Right ventricle myocardium superior (tissue), 1 donor: ENCODE results near the gene CEACAM7. TPM values are rescaled to one million over a fixed set of nuclear protein-coding genes. Genes with fewer than 3 reads are reported as not detected.
A peak's percentile ranks its signal among the peaks of the same experiment; 100 is the strongest.
"Not testable (repeated sequence)": the region's sequence is repeated elsewhere in the genome, so short reads cannot be mapped to it uniquely, and the experiment has no call there.

Experiments used
- ATAC-seq: fragments of 200-7000 bp; cut with Tn5 transposase; one replicate; pipeline ENCODE4 v1.9.1; 2020; ENCODE audit warnings: mild to moderate bottlenecking; ENCODE audit not compliant: poor library complexity
- DNase-seq: peaks from one replicate; pipeline ENCODE4 v3.0.0-alpha.2; 2020
- intact Hi-C: fragments of 100-400 bp; cut with DNase I; formaldehyde crosslinking; loops from one replicate; pipeline ENCODE4 v1.11.2; 2022
- total RNA-seq: library from RNA; stranded (reverse); fragmentation: NEBNext Ultra II Directional; extraction: Animal tissue kit (Norgen Biotek cat#: 25700); gene quantifications from one replicate; pipeline ENCODE4 v1.2.1, GENCODE V29; 2021
- donor health status: DM: no; HTN: yes; CAD: no; lungs with severe emphysema.

Gene CEACAM7
- total RNA-seq, 1 donor from 2014 or later: not detected

DNA sequence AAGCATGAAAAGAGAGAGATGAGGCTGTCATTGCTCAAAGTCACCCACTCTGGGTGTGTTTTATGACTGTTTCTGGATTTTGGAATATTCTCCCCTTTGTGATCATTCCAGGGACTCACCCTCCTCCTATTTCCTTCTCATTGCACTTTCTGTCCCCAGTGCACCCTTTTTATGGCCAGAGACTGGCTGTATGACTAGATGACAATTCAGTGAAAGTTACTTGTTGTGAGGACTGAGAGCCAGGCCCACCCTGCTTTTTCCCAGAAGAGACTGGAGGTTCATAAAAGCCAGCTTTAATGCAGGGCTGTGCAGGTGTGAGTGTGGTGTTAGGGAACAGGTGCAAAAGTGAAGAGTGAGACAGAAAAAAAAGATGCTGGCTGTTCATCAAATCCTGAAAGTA is 17.3 kb downstream of the CEACAM7 start:
- DNase-seq: no peak
- intact Hi-C loops: no loop called here
- no peak for ATAC-seq

DNA sequence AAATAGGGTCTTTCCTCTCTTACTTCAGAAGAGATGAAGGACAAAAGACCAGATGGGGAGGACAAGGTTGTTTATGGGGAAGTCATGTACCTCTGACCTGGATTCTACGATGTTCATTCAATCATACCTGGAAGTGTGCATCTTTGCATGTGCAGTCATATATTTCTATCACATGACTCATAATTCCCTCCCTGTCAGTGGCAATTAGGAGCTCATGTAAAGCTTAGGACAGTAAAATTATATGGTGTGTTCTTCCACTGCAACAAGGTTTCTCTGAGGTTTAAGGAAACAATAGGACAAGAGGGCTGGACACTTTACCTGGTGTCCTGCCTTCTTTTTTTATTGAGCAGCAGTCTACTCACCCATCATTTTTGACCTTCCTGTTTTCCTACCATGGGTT is 19.8 kb downstream of the CEACAM7 start:
- intact Hi-C loops: no loop called here
- no peak for DNase-seq
- ATAC-seq: no peak

DNA sequence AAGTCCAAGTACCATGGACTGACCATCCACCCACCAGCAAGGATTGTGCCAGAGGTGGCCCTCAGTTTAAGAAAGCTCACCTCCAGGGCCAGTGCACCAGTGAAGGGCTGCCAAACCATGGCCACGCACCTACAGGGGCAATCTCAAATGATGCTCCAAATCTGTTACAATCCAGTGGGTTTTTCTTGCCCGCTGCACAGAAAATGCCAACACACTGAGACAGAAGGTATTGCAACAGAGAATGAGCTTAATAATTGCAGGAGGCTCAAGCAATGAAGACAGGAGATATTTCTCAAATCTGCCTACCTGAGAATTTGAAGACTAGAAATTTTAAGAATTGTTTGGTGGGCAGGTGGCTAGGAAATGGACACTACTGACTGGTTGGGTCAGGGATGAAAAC is 22.0 kb downstream of the CEACAM7 start:
- intact Hi-C loops: no loop called here
- DNase-seq (no peak), ATAC-seq (no peak)

DNA sequence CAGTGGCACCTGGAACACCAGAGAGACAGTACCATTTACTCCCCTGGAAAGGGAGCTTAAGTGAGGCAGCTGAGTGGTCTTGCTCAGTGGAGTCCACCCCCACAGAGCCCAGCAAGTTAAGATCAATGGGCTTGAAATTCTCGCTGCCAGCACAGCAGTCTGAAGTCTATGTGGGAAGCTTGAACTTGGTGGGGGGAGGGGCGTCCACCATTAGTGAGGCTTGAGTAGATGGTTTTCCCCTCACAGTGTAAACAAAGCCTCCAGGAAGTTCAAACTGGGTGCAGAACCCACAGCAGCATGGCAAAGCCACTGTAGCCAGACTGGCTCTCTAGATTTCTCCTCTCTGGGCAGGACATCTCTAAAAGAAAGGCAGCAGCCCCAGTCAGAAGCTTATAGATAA is 30.9 kb downstream of the CEACAM7 start:
- DNase-seq: no peak
- intact Hi-C loops: no loop called here
- no peak for ATAC-seq

DNA sequence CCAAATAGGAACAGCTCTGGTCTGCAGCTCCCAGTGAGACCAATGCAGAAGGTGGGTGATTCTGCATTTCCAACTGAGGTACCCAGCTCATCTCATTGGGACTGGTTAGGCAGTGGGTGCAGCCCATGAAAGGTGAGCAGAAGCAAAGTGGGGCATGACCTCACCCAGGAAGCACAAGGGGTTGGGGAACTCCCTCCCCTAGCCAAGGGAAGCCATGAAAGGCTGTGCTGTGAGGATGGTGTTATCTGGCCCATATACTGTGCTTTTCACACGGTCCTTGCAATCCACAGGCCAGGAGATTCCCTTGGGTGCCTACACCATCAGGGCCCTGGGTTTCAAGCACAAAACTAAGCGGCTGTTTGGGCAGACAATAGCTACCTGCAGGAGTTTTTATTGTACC is 31.3 kb downstream of the CEACAM7 start:
- intact Hi-C loops, ATAC-seq, DNase-seq: not testable (repeated sequence)

DNA sequence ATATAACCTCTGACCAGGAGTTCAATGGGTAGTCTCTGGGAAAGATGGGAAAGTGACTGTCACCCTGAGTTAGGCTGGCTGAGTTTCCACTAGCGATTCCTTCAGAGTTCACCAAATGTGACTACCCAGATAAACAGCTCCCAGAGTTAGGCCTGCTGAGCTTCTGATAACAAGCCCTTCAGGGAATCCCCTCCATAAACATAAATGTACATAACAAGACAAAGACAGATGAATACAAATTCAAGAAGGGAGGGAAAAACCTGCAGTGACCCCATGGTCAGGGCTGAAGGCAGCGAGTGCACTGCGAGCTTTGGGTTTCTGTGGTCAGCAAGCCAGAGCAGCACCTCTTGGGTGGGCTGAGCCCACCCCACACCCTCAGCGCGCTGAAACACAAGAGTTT is 35.8 kb downstream of the CEACAM7 start:
- no peak for DNase-seq
- intact Hi-C loops: no loop called here
- ATAC-seq: no peak

DNA sequence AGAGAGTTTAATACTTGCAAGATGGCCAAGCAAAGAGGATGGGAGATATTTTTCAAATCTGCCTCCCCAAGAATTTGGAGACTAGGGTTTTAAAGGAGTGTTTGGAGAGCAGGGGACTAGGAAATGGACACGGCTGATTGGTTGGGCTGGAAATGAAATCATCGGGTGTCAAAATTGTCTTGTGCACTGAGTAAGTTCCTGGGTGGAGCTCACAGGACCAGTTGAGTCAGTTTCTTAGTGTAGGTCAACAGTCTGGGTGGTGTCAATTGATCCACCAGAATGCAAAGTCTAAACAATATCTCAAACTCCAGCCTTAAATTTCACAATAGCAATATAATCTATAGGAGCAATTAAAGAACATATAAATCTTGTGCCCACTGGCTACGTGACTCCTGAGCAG is 38.2 kb downstream of the CEACAM7 start:
- ATAC-seq (no peak), DNase-seq (no peak)
- intact Hi-C loops: loop anchor here (10.0 kb wide), 1 partner anchor 95 kb away; no protein-coding TSS in a partner anchor

DNA sequence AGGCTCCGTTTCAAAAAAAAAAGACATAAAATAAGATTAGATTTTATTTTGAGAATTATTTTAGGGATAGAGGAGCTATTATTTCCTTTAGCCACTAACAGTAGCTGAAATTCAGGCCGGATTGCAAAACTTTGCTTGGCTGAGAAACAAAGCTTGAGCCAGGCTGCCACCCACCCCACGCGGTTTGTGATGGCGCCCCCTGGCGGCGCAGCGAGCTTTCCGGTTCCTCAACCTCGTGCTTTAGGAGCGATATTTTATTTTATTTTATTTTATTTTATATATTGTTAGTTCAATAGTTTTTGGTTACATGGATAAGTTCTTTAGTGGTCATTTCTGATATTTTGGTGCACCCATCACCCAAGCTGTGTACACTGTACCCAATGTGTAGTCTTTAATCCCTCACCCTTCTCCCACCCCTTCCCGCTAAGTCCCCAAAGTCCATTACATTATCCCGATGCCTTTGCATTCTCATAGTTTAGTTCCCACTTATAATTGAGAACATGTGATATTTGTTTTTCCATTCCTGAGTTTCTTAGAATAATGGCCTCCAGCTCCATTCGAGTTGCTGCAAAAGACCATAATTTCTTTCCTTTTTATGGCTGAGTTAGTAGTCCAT is 41.4 kb downstream of the CEACAM7 start:
- intact Hi-C loops: loop anchor here (10.0 kb wide), 1 partner anchor 98 kb away; no protein-coding TSS in a partner anchor
- no peak for ATAC-seq

DNA sequence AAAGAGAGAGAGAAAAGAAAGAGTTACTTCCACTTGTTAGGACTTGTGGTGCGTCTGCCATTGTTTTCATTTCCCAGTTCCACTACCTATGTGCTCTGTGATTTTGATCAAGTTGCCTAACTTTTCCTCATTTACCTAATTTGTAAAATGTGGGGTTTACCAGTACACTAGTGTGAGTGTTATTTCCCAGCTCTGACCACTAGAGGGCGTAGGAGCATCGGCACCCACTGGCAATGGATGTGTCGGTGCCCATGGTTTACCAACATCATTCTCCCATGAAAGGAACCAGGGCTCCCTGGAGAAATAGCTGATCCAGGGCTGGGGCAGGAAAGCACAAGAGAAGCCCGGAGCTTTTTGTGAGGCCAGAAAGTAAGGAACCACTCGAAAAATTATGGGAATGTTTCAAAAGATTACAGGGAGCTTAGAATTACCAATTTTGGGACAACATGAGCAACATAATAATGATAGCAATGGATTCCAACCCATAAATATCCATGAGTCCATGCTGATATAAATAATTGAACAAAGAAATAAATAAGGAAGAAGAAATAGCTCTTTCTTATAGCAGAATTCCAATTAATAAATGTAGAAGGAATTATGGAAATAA is 46.1 kb downstream of the CEACAM7 start:
- DNase-seq (no peak), ATAC-seq (peak; percentile 68)
- intact Hi-C loops: loop anchor here (10.0 kb wide), 1 partner anchor 103 kb away; no protein-coding TSS in a partner anchor

More for the DNA sequence above, 41.4 kb downstream of the CEACAM7 start:
- no peak for DNase-seq

DNA sequence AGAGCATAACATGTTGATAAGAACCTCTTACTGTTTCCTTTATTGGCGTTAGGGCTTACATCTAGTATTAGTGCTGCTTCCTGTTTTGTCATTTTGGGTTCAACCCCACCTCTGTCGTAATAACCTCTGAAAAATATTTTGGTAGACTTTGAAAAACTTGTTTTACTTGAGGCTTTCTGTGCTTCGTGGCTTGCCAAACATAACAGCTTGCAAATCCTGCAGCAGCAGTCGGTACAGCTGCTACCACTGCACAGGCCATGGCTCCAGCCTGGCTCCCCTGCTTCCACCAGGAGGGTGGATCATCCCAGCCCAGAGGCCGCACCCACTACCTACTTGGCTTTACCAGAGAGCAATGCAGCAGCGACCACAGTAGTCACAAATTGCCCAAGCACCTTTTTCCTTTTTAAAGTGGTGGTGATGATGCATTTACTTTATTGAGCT is 49.4 kb downstream of the CEACAM7 start:
- DNase-seq (no peak), ATAC-seq (no peak)
- intact Hi-C loops: no loop called here

DNA sequence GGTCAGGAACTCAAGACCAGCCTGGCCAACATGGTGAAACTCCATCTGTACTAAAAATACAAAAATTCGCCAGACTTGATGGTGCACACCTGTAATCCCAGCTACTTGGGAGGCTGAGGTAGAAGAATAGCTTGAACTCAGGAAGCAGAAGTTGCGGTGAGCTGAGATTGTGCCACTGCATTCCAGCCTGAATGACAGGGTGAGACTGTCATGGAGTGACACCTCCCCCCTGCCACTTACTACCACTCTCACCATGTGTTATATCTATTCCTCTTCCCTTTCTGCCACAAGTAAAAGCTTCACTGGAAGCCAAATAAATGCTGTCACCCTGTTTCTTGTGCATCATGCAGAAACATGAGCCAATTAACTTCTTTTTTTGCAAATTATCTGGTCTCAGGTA is 50.6 kb downstream of the CEACAM7 start:
- ATAC-seq (no peak), DNase-seq (no peak)

DNA sequence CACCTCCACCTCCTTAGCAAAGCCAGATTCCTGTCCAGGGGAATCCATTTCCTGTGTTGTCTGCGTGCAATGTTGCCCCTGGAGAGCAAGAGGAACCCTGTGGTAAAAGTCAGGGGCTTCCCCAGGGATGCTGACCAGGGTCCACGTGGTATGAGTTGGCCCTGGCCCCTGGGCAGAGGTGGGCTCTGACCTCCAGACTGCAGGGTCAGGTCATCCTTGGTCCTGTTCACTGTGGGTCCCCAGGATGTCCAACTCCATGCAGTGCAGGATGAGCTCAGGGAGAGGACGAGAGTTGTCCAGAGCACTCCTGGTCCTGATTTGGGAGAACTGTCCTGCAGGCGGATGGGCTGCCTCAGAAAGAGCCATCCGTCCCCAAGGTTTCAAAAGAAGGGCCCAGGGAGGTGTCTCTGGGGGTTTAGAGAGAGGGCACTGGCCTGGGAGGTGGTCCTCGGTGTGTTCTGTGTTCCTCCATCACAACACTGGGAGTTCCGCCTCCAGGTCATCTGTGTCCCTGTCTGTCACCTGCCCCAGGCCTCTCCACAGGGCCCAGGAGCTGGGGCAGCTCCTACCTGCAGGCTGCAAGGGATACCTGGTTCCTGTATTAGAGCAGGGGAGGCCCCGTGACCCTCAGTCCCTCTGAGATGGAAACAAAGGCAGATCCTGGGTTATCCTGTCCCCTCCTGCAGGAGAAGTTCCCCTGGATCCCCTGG is 59.9 kb downstream of the CEACAM7 start:
- ATAC-seq: no peak
- intact Hi-C loops: no loop called here
- DNase-seq: no peak

More for the DNA sequence above, 50.6 kb downstream of the CEACAM7 start:
- intact Hi-C loops: no loop called here

DNA sequence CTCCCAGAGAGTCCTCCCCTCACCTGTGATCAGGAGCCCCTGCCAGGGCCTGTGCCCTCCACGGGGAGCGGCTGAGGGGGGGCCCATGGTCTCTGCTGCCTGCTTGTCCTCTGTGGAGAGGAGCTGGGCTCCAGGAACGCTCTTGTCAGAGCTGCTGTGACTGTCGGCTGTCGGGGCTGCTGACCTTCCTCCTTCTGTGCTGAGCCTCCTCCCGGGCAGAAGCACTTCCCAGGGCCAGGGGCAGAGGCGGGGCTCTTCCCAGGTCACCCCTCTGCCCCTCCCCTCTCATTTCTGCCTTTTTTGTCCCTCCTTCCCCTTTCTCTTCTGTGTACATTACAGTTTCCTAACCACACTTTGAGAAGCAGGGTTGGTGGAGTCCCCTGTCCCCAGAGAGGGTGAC is 61.2 kb downstream of the CEACAM7 start, which contains the start of gene CEACAM4:
Gene CEACAM4 (minus strand): TSS at position 198 of the 400 bp plus-strand sequence. CDS start 111 bp downstream, at position 87.
- intact Hi-C loops: no loop called here
- ATAC-seq (peak; percentile 73), DNase-seq (peak; percentile 66)

DNA sequence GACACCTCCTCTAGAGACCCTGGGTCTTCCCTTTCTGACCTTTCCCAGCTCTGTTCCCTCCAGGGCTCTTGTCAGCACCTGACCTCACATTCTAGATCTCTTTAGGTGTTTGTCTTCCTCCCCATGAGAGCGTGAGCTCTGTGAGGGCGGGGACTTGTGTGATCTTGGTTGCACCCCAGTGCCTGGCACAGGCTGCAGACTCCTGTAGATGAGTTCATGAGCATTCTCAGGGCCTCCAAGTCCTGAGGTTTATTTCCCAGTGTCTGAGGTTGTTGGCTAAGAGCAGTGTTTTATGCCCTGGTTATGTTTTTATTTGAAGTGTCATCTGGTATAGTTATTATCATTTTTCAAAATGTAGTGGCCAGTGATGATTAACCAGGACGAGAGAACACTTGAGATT is 61.8 kb downstream of the CEACAM7 start:
- DNase-seq: no peak
- ATAC-seq: no peak
- intact Hi-C loops: no loop called here

DNA sequence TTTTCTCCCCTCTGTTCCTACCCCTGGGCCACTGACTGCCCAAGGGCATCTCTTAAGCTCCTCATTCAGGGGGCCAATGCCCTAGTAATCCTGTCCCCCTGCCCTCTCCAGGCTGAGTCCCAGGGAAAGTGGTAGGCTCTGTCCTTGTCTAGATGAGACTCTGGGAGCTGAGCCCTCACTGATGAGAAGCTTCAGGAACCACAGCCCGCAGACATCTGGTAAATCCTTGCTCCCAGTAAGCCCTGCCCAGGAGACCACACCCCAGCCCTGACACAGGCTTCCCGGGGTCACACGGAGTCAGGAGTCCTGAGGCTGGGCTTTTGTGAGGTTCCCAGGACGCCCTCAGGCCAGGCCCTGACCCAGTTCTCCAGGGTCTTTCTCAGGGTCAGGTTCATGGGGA is 63.1 kb downstream of the CEACAM7 start:
- no peak for ATAC-seq

DNA sequence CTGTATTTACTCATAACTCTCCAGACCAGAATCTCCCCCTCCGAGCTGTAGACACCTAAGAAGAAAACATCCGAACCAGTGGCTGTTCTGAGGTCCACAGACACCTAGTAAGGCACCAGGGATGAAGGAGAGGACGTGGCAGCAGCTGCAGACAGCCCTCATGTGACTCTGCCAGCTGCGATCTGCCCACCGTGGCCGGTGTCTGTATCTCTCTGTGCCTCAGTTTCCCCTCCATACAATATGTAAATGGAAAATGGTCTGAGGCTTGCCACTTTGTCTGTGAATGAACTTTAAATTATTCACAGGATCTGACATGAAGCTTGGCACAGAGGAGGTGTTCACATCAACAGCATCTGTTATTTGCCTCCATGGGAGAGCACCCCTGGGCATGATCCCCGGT is 63.6 kb downstream of the CEACAM7 start:
- intact Hi-C loops: no loop called here
- ATAC-seq (no peak), DNase-seq (no peak)

More for the DNA sequence above, 63.1 kb downstream of the CEACAM7 start:
- intact Hi-C loops: no loop called here
- DNase-seq: no peak

DNA sequence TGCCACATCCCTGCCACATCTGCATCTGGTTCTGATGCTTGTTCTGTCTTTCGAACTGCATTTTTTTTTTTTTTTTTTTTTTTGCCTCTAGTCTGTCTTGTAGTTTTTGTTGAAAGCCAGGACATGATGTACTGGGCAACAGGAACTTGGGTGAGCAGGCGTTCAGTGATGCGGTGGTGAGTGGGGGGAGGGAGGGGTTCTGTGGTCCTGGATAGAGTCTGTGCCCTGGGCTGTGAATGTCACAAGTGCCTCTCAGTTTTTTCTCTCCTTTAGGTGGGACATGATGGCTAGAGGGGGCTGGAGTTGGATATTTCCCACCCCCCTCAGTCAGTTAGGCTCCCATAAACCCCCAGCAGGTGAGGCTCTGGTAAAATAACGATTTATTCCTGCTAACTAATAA is 64.7 kb downstream of the CEACAM7 start:
- intact Hi-C loops: no loop called here
- ATAC-seq: no peak

More for the DNA sequence above, 64.7 kb downstream of the CEACAM7 start:
- DNase-seq: no peak
